GM19468 (cell line): Measurements from ENCODE around the gene KHDRBS2.

Experiments used
- ATAC-seq: cut with Tn5 transposase; IDR thresholded peaks from one replicate; pipeline ENCODE4 v1.9.1; 2021; ENCODE audit warnings: mild to moderate bottlenecking, moderate library complexity, moderate number of reproducible peaks; ENCODE audit not compliant: unreplicated experiment; ENCODE audit errors: extremely low read depth

Gene KHDRBS2

GRCh38 chr6:62039605-62040004 lies 246.4 kb downstream of the KHDRBS2 start:
- ATAC-seq, result no peak

GRCh38 chr6:62037445-62037844 lies 248.6 kb downstream of the KHDRBS2 start:
- no peak for ATAC-seq

GRCh38 chr6:62035952-62036351 lies 250.1 kb downstream of the KHDRBS2 start:
- ATAC-seq, result no peak

DNA sequence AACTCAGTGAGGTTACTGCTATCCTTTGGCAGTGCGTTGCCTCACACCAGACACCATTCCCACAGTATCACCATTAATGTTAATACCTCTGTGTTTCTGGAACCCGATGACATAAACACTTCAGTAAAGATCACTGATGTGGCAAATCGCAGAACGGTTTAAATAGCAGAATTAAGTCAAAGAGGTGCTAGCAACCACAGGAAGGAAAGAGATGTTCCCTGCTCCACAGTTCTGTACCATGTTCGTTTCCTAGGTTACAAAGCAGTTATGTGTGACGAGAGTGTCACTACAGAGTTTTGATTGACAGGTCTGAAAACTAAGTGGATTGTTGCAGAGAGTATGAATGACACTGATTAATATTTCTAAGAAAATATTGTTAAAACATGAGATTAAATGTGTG lies 272.3 kb downstream of the KHDRBS2 start:
- no peak for ATAC-seq

- no peak for ATAC-seq
These were observed 276.6 kb downstream of the KHDRBS2 start for GRCh38 chr6:62009445-62009844.

DNA sequence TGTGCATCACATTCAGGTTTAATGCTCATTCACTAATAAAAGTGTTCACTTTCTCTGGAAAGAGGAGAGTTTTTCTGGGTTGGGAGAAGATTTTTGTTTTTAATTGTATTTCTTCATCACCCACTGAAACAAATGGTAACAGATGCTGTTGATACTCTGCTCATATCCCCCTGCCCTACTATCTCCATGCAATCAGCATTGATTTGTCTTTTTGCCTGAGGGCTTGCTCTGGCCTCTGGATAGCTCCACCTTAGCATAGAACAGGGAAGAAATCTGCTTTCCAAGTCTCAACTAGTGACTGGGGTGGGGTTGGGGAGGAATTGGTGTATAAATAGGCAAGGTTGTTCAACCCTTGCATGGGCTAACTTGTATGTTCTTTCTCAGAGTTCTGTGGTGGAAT lies 296.4 kb downstream of the KHDRBS2 start:
- no peak for ATAC-seq

- ATAC-seq, result no peak
These were observed 305.4 kb downstream of the KHDRBS2 start for GRCh38 chr6:61980622-61981021.

DNA sequence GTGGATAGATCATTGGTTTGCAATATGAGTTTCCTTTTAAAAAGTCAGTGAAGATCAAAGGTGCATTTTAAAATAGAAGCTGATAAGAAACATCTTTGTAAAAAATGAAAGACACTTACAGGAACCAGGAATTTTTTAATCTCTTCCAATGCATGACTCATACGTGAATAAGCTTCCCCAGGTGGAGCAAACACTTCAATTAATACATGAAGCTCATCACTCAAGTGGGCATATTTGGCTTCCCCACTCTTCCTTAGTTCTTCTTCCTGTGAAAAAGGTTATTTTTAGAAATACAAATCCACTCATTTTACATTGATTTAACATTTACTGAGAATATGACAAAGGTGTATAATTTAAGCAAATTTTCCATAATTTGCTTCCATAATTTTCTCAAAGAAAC lies 308.1 kb downstream of the KHDRBS2 start:
- ATAC-seq, result no peak

GRCh38 chr6:61977099-61977498 lies 308.9 kb downstream of the KHDRBS2 start:
- ATAC-seq, result no peak

DNA sequence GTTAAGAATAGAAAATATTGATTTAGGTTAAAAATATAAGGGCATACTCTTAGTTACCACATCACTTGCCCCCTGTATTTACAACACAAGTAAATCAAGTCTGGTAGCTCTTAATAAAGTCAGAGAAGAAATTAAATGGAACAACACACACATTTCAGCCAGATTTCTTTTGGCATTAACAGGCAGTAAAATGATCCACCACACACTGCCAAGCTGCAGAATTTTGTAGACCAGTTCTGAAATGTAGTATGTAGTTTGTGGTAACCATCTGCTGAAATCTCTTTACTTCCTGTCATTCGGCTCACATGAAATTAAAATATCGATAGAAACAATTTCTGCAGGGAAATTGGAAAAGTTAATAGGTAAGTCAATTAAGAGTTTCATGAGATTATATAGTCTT lies 326.8 kb downstream of the KHDRBS2 start:
- ATAC-seq, result no peak

- no peak for ATAC-seq
These were observed 332.2 kb downstream of the KHDRBS2 start for GRCh38 chr6:61953851-61954250.

- no peak for ATAC-seq
These were observed 334.4 kb downstream of the KHDRBS2 start for GRCh38 chr6:61951586-61951985.

- no peak for ATAC-seq
These were observed 335.2 kb downstream of the KHDRBS2 start for GRCh38 chr6:61950811-61951210.

DNA sequence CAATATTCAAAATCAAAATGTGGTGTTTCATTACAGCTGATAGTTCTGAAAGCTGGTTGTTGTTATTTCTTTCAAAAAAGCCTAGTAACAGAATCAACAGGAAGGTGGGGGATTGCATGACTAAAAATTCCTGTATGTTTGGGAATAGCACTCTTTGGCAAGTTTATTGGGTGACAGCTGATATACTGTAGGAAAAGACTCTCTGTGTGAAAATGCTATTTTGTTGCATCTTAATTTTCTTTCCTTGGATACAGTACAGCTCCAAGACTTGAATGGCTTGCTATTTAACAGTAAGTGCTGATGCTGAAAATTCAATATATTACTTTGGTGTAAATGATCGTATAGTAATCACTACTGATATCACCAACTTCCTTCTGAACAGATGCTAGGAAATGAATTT lies 336.1 kb downstream of the KHDRBS2 start:
- no peak for ATAC-seq

DNA sequence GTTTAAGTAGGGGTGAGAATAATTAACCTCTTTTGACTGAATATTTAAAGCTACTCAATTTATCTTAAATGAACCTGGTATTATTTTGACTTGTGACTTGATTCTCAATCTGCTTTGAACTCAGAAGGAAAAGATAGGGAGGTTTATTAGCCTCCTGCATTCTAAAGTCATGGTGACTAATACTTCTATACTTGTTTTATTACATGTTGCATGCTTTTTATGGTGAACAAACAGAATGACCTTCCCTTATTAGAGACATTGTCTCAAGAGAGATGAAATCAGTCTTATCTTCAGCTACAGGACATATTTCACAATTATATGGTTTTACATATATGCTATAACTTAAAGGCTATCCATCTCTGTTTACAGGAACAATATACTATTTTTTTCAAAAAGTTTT lies 336.9 kb downstream of the KHDRBS2 start:
- ATAC-seq, result no peak

DNA sequence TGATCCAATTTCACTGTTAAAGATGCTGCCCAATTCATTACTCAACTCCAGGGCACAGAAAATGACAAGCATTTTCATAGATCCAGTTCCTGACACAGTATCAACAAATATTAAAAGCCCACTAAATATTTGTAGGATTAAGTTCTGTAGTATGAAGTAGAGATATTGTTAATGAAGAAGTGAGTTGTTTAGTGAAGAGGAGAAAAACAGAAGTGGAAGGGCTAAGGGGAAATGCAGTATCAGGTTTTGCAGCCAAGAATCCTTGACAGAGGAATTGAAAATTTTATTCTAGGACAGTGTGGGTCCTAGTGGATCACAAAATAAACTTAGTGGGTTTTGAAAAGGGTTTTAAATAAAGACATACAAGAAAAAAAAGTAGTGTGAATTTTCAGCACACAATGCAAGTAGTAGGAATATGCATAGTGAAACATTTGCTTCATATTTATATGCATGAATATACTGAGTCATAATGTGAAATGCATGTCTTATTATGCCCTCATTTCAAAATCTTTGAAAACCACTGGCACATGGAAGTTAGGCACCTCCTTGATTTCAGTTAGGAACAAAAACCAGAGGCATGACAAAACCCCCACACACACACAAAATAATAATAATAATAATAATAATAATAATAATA lies 338.6 kb downstream of the KHDRBS2 start:
- ATAC-seq, result no peak

DNA sequence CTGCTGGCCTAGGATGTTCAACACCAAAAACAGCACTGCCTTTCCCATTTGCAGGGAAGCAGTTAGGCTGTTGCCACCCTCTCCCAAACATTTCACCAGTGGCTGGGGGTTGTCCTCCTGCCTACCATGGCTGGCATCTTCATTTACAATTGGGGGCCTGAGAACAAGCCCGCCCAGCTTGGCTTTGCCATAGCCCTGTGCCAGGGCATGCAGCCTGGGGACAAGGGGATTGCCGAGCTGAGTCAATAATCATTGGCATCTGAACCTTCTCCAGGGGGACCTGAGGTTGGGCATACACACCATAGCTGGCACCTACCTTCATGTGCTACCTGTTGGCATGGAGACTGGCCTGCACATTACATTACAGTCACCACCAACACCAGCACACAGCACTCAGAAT lies 345.1 kb downstream of the KHDRBS2 start:
- ATAC-seq, result no peak

DNA sequence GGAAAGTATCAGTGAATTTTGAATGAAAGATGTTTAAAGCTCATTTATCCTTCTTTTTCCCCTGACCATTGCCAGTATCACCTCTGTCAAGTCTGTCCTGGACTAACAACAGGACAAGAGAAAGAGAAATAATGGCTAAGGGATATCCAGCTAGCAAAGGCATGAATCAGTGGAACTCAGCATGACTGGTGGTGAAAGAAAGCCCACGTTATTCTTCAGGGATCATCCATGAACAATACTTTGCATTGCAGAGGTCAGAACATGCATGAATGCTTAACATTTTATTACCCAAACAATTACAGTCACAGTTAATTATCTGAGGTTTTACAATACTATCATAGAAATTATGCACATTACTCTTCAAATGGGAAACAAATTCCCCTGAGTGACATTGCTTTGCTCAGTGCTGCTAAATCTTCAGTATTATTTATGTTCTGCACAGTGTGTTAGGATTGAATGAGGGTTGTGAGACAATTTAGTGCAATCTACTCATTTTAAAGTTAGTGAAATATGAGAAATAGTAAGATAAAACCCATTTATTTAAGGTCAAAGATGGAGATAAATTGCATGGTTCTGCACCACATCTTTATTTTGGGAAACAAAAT lies 350.7 kb downstream of the KHDRBS2 start:
- no peak for ATAC-seq

- ATAC-seq, result no peak
These were observed 376.5 kb downstream of the KHDRBS2 start for GRCh38 chr6:61909486-61909885.

- no peak for ATAC-seq
These were observed 384.3 kb downstream of the KHDRBS2 start for GRCh38 chr6:61901748-61902147.

GRCh38 chr6:61894536-61894935 lies 391.5 kb downstream of the KHDRBS2 start:
- ATAC-seq, result no peak

DNA sequence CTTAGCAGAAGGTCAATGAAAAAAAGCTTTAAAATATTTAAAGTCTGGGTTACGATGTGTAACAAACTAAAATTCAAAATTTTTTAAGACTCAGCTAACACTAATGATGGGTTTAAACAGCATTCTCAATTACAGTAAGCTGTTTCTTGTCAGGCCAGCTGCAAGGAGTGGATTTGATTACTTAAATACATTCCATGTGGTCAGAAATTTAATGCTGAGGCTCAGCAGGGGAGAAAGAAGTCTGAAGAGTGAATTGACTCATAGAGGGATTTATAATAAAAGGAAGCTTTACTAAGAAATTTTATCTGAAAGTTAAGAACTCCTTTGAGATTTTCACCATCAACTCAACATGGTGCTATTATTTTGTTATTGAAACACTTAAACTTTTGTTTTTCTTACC lies 398.6 kb downstream of the KHDRBS2 start:
- ATAC-seq, result no peak
